ENCODE measurements around the gene WBP4.
"Not testable (repeated sequence)": the region's sequence is repeated elsewhere in the genome, so short reads cannot be mapped to it uniquely, and the experiment has no call there.

The WBP4 gene

DNA sequence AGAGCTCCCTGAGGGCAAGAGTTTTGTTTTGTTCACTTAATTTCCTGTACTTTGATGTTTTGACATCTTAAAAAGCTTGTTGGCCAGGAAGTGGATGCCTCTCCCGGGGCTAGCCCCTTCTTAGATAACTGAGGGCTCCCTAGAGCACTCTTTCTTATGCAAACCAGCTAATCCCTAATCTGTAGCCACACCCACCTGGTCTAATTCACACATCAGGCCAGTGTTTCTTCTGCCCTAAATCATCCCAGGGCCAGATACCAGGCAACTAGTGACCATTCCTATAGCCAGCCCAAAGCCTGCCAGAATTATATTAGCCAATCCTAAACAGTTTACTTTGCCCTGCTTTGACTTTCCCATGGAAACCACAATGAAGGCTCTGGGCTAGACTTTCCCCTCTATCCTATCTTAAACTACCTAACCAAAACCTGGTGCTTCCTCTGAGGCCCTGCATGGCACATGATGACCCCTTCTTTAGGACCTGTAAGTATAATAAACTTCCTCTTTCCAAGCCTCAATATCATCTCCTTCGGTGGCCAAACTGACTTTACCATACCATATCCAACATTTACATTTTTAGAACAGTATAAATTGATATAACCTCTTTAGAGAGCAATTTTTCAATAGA is 24.8 kb downstream of the WBP4 start:
- DNase-seq (ENCODE audit: low spot score): no peak

- not testable (repeated sequence) for DNase-seq (ENCODE audit: low spot score)
These were observed 34.4 kb downstream of the WBP4 start for GRCh38 chr13:41095681-41096080.

DNA sequence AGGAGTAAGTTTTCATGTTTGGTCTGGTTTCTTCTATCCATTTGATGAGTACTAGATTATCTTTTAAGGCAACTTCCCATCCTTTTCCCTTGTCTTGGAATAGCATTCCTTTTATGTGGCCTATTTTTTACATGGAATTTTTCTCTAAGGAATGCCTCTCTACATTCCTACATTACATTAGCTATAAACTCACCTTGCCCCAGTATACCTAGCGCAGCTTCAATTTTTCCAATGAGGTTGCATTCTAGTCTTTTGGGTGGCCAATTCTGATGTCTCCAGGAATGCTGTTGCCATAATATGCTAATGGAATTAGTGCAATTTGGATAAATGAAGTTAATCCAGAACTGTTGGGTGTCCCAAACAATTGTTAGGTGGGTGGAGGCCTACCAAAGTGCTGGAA is 37.5 kb downstream of the WBP4 start:
- no peak for DNase-seq (ENCODE audit: low spot score)

DNA sequence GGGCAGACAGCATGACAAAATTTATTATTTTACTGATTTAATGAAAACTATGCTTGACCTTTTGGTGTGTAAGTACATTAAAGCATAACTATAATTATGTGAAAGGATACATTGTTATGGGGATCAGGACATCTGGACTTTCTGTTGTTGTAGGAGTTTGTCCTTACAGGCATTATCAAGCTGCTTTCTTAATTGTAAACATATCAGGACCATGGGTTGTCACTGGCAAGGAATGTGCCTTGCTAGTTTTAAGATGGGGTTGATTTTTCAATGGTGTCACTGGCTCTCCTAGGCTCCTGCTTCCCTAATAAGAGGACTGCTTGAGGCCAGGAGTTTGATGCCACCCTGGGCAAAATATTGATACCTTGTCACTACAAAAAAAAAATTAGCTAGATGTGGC is 38.7 kb downstream of the WBP4 start:
- no peak for DNase-seq (ENCODE audit: low spot score)

DNA sequence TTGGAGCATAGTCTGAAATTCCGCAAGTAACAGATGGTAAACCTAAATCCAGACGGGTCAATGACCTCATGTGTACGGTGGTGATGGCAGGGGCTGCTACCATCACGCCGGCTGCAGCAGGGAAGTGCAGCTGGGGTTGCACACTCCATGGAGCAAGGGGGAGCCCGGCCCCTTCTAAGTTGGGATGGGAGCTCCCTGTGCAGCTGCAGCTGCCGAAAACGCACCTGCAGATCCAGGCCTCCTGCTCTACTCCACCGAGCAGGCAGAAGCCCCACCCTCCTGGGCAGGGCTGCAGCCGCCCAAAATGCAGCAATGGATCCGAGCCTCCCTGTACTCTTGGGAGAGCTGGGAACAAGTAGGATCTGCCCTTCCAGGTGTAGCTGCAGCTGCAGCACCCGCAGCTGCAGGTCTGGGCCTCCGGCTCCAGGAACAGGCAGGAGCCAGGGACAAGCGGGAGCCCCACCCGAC is 45.8 kb downstream of the WBP4 start:
- no peak for DNase-seq (ENCODE audit: low spot score)

DNA sequence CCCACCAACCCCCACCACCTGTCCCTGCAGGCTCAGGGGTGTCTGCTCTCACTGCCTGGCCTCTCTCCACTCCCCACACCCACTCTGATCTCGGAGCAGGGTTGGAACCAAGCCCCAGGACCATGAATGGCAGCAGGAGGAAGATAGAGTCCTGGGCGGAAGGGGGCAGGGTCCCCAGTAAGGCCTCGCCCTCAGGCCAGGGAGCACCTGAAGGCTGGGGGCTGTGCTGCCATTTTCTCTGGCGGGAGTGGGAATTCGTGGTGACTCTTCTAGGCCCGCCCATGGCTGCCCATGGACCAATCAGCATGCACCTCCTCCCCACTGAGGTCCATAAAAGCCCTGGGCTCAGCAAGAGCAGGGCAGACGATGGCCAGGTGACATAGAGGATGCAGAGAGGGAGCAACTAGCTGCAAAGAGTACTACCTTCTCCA is 46.3 kb downstream of the WBP4 start:
- DNase-seq (ENCODE audit: low spot score): no peak

- no peak for DNase-seq (ENCODE audit: low spot score)
These were observed 50.1 kb downstream of the WBP4 start for GRCh38 chr13:41111454-41111853.

DNA sequence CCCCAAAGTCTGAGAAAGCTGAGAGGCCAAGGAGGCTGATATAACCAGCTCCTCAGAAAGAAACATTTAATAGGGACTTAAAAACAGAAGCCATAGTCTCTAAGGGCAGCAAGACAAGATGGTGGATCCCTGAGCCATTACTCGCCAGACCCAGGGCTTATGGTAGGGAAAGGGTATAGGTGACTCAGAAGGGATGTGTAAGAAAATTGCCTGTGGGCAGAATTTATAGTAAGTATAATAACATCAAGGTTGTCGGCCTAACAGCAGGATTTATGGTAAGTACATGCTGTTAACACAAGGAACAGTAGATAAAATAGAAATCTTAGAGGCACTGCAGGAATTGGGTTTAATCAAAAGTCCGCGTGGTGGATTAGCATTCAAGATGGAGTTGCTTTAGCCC is 56.6 kb downstream of the WBP4 start:
- no peak for DNase-seq (ENCODE audit: low spot score)

DNA sequence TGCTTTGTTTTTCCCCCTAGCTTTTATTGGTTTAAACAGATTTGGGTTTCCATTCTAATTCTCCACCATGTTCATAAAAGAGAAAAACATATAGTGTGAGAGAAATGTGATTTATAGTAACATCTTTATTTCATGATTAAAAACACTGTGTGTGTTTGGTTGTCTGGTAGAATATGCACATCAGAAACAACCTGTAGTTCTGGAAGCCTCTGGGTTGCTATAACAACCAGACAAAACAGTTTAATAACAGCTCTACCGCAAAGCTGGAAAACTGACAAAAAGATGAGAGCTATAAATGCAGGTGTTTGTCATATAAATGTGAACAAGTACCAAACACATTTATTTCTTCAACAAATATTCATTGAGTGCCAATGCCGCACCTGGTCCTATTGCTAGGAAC is 61.5 kb downstream of the WBP4 start:
- no peak for DNase-seq (ENCODE audit: low spot score)

DNA sequence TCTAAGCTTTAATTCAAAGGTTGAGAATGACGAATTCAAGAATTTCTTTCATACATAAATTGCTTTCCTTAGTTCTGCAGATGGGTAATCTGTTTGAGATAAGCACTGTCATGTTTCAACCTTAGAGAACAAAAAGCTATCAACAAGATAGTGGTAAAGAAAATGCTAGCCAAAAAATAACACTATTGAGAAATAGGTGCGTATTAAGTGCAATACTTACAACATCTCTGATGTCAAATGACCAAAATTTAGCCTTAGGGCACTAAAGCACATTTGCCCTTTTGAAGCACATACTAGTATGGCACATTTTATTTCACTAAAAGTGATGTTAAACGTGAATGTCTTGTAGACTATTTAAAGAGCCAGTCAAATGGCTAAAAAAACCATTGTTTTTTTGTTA is 66.4 kb downstream of the WBP4 start:
- DNase-seq (ENCODE audit: low spot score): no peak

- DNase-seq (ENCODE audit: low spot score): no peak
These were observed 69.0 kb downstream of the WBP4 start for GRCh38 chr13:41130356-41130755.

DNA sequence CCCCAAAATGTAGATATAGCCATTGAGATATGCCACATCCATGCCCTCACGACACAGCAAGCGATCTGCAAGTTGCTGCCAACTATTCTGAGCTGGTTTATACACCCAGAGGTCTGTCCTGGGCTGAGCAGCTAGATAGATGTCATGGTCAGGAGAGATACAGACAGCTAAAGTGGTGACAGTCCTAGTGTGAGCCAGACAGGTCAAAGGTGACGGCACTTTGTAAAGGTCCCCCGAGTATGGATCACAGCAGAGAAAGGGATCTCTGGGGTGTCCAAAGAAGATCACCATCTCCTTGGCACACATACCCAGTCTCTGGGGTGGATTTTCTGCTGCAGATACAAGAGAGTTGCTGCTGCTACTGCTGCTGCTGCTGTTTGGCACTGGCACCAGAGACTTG is 69.9 kb downstream of the WBP4 start:
- DNase-seq (ENCODE audit: low spot score): not testable (repeated sequence)

DNA sequence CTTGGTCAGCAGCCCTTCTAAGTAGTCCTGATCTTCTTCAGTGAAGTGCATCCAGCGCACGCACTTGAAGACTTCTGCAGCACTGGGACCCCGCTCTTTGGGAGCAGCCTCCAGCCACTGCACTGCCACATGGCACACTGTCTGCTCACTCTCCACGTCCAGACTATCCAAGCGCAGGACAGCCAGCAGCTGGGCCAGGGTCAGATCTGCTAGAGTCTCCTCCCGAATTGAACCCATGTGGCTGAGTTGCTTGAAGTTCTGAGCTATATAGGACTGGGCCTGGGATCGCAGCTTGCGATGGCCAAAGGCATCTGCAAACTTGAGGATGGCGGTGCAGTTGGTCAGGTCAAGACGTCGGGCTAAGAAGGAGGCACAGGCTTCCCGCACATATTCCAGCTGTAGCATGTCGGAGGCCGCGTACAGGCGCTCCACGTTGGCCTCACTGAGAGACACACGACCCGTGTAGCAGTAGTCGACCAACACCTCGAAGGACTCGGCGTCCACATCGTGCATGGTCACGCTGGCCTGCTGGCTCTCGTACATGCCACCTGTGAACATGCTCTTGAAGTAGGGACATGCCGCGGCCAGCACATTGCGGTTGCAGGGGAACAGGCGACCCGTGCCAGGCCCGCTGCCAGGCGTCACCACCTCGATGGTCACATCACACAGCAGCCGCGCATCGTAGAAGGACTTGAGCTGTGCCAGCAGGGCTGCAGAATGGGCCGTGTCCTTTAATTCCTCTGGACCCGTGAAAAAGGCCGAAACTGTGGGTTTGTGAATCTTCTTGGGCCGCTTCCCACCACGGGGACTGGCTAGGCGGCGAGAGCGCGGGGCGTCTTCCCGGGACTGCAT is 70.6 kb downstream of the WBP4 start:
- DNase-seq (ENCODE audit: low spot score): not testable (repeated sequence)

DNA sequence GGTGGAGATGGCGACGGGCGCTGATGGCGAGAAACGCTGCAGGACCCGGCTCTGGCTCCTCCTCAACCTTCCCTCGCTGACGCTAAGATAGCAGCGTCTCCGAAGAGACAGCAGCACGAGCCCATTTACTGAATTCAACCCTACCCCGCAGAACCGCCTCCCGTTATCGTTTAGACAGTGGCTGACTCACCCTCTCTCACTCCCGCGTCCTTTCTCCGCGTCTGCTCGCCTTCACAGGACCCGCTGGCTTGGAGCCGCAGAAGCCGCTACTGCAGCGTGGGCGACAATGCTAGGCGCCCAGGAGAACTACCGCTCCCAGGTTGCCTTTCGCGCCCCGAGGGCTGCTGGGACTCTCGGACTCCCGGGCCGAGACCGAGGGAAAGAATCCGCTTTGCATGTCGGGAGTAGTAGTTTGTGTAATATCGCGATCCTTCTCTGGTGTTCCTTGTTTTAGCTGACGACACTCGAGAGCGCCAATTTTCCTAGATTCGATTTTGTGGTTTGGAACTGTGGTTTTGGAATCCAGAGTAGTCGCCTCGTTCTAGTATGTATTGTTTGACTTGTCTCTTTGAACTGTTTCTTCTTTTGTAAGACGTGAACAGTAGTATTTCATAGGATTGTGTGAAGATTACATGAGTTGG is 71.3 kb downstream of the WBP4 start, which contains the start of gene KBTBD6:
Gene KBTBD6, minus strand, starts transcription at position 291 of the 641 bp plus-strand sequence. CDS start 291 bp downstream, outside the sequence.
- peak; percentile 98 for DNase-seq (ENCODE audit: low spot score)

Data from kidney capillary endothelial cell (primary cell).